KMS-11 (cell line): ENCODE results near the gene CRLF1.

ENCODE experiments used
- H2AFZ ChIP-seq: fragments of 200-600 bp; sonication (generic); 2 replicates; pipeline ENCODE4 v1.6.1; 2016; ENCODE audit warnings: antibody characterized with exemption, mixed run types, low read depth
- H3K27ac ChIP-seq: fragments of 200-600 bp; sonication (generic); 2 replicates; pipeline ENCODE4 v1.6.1; 2016; ENCODE audit warnings: mild to moderate bottlenecking, mixed run types
- H3K27me3 ChIP-seq: fragments of 200-600 bp; sonication (generic); 2 replicates; pipeline ENCODE4 v1.6.1; 2017; ENCODE audit warnings: mild to moderate bottlenecking, low read depth, mixed run types, moderate library complexity; ENCODE audit not compliant: insufficient read depth
- H3K36me3 ChIP-seq: fragments of 200-600 bp; sonication (generic); 2 replicates; pipeline ENCODE4 v1.6.1; 2017; ENCODE audit warnings: mild to moderate bottlenecking, mixed run types; ENCODE audit not compliant: insufficient read depth
- H3K4me1 ChIP-seq: fragments of 200-600 bp; sonication (generic); 2 replicates; pipeline ENCODE4 v1.6.1; 2016; ENCODE audit warnings: mild to moderate bottlenecking, low read depth, mixed run types; ENCODE audit not compliant: poor library complexity, severe bottlenecking
- H3K4me2 ChIP-seq: fragments of 200-600 bp; sonication (generic); 2 replicates; pipeline ENCODE4 v1.7.0; 2016; ENCODE audit warnings: mild to moderate bottlenecking, mixed run types
- H3K4me3 ChIP-seq: fragments of 200-600 bp; sonication (generic); IDR thresholded peaks from 2 replicates; pipeline ENCODE4 v1.6.1; 2017; ENCODE audit warnings: low read depth, low read length, mixed read lengths; ENCODE audit not compliant: insufficient read depth
- H3K79me2 ChIP-seq: fragments of 200-600 bp; sonication (generic); 2 replicates; pipeline ENCODE4 v1.6.1; 2016; ENCODE audit warnings: low read depth, mixed run types; ENCODE audit not compliant: insufficient read depth
- H3K9ac ChIP-seq: fragments of 200-600 bp; sonication (generic); 2 replicates; pipeline ENCODE4 v1.6.1; 2016; ENCODE audit warnings: mild to moderate bottlenecking, mixed run types
- H4K20me1 ChIP-seq: fragments of 200-600 bp; sonication (generic); 2 replicates; pipeline ENCODE4 v1.6.1; 2016; ENCODE audit warnings: mild to moderate bottlenecking, mixed run types; ENCODE audit not compliant: insufficient read depth
- TF ChIP-seq, protein P1 (sequence below): fragments of 200-600 bp; sonication (generic); conservative IDR thresholded peaks from 2 replicates; pipeline ENCODE4 v1.6.1; 2017; ENCODE audit warnings: low read depth, mild to moderate bottlenecking, antibody characterized with exemption, low read length, moderate library complexity, mixed read lengths

The CRLF1 gene, protein sequence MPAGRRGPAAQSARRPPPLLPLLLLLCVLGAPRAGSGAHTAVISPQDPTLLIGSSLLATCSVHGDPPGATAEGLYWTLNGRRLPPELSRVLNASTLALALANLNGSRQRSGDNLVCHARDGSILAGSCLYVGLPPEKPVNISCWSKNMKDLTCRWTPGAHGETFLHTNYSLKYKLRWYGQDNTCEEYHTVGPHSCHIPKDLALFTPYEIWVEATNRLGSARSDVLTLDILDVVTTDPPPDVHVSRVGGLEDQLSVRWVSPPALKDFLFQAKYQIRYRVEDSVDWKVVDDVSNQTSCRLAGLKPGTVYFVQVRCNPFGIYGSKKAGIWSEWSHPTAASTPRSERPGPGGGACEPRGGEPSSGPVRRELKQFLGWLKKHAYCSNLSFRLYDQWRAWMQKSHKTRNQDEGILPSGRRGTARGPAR

DNA sequence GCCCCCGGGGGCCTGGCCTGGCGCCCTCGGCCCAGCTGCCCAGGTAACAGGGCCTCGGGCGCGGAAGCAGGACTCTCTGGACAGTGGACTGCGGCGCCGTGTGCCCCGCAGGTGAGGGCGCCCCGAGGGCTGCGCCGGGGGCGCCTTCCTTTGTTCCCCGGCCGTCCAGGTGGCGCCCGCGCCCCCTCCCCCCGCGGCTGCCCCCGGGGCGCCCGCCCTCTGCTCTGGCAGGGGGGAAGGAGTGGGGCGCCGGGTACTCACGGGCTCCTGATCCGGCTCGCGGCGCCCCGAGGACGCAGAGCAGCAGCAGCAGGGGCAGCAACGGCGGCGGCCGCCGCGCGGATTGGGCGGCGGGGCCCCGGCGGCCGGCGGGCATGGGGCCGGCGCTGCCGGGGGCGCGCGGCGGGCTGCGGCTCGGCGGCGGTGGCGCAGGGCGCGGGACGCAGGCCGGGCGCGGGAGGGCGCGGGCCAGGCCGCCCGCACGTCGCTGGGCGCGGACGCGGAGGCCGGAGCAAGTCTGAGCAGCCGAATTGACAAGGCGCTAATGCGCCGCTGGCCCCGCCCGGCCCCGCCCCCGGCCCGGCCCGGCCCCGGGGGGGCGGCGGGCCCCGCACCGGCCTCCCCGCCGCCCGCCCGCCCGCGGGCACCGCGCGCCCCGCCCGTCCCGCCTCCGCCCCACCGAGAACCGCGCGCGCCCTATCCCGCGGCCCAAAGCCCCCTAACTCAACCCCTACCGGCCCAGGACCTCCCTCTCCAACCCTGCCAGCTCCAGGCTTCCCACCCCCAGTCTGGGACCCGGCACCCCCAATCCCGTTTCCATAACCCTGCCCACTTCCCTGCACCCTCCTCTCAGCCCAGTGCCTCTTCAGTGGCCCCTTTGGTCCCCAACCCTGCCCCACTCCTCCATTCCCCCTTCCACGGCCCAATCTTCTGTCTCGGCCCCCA lies at the start of gene CRLF1:
Gene CRLF1 (minus strand): TSS at position 519 of the 945 bp plus-strand sequence. CDS start 143 bp downstream, at position 376.
- Histone ChIP-seq H4K20me1 (no peaks in the 10 kb centered on the region), H3K9ac (no peak within 1 kb of the TSS), H3K27me3 (peaks cover 85% of the 10 kb centered on the region), H3K36me3 (no peaks in the 10 kb centered on the region), H3K4me1 (no peaks in the 10 kb centered on the region), H3K4me2 (no peak within 1 kb of the TSS), H3K4me3 (no peak within 1 kb of the TSS), H2AFZ (no peak within 1 kb of the TSS), H3K79me2 (no peaks in the 10 kb centered on the region), H3K27ac (no peak within 1 kb of the TSS)
- TF ChIP-seq, protein P1, sequence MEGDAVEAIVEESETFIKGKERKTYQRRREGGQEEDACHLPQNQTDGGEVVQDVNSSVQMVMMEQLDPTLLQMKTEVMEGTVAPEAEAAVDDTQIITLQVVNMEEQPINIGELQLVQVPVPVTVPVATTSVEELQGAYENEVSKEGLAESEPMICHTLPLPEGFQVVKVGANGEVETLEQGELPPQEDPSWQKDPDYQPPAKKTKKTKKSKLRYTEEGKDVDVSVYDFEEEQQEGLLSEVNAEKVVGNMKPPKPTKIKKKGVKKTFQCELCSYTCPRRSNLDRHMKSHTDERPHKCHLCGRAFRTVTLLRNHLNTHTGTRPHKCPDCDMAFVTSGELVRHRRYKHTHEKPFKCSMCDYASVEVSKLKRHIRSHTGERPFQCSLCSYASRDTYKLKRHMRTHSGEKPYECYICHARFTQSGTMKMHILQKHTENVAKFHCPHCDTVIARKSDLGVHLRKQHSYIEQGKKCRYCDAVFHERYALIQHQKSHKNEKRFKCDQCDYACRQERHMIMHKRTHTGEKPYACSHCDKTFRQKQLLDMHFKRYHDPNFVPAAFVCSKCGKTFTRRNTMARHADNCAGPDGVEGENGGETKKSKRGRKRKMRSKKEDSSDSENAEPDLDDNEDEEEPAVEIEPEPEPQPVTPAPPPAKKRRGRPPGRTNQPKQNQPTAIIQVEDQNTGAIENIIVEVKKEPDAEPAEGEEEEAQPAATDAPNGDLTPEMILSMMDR = no peak

DNA sequence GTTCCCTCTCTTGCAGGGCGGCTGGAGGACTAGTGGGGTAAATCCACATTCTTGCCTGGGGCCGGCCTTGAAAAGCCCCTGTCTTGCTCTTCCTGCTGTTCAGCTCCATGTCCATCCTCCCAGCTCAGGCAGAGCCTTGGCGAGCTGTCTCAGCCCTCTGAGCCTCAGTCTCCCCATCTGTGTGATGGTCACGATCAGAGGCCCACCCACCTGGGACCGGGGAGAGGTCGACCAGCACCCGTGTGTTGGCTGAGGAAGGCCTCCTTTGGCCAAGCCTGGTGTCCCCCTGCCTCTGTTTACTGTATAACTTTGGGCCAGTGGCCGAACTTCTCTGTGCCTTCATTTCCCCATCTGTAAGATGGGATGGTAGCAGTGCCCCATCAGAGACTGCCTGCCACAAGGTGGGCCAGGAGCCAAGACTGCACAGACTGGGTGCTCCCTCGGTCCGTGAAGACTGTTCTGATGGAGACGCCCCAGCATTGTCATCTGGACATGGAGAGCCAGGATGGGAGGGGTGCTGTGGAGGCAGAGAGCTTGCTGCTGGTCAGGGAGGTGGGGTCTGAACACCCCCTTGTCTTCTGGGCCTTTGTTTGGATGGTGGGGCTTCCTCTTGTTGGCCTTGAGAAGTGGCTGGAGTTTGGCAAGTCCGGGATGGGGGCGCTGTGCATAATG lies 48.7 kb upstream of the CRLF1 start:
- H4K20me1 ChIP-seq = no peaks in the 10 kb centered on the region

DNA sequence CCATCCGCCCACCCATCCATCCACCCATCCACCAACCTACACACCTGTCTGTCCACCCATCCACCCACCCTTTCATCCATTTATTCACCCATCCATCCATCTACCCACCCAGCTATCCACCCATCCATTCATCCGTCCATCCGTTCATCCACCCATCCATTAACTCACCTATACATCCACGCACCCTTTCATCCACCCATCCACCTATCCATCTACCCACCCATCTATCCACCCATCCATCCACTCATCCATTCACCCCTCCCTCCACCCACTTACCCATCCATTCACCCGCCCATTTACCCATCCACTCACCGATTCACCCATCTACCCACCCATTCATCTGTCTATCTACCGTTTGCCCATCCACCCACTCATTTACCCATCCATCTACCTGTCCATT lies 47.9 kb upstream of the CRLF1 start:
- no peak overlapping the region for H3K4me3 ChIP-seq
- H3K4me2 ChIP-seq = no peak overlapping the region
- H3K9ac ChIP-seq = no peak overlapping the region
- no peaks in the 10 kb centered on the region for H3K27me3 ChIP-seq
- no peak overlapping the region for H3K27ac ChIP-seq
- H4K20me1 ChIP-seq = no peaks in the 10 kb centered on the region
- no peaks in the 10 kb centered on the region for H3K4me1 ChIP-seq
- H3K79me2 ChIP-seq = no peaks in the 10 kb centered on the region
- TF ChIP-seq, protein P1 = no peak
- no peak overlapping the region for H2AFZ ChIP-seq
- no peaks in the 10 kb centered on the region for H3K36me3 ChIP-seq

More for the DNA sequence above, 48.7 kb upstream of the CRLF1 start:
- H3K9ac ChIP-seq = no peak overlapping the region
- no peaks in the 10 kb centered on the region for H3K36me3 ChIP-seq
- H3K4me2 ChIP-seq = no peak overlapping the region
- TF ChIP-seq, protein P1 = no peak
- no peaks in the 10 kb centered on the region for H3K79me2 ChIP-seq
- no peaks in the 10 kb centered on the region for H3K4me1 ChIP-seq
- no peak overlapping the region for H3K27ac ChIP-seq
- H3K27me3 ChIP-seq = no peaks in the 10 kb centered on the region
- no peak overlapping the region for H2AFZ ChIP-seq
- H3K4me3 ChIP-seq = no peak overlapping the region

DNA sequence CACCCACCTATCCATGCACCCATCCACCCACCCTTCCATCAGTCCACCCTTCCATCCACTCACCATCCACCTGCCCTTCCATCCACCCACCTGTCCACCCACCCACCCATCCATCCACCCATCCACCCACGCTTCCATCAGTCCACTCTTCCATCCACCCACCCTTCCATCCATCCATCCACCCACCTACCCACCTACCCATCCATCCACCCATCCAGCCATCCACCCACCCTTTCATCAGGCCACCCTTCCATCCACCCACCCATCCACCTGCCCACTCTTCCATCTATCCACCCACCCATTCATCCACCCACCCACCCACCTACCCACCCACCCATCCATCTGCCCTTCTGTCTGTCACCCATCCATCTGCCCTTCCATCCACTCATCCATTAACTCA lies 47.3 kb upstream of the CRLF1 start:
- no peak overlapping the region for H3K4me3 ChIP-seq
- no peaks in the 10 kb centered on the region for H3K4me1 ChIP-seq
- H4K20me1 ChIP-seq = no peaks in the 10 kb centered on the region
- no peak overlapping the region for H3K4me2 ChIP-seq
- H3K36me3 ChIP-seq = no peaks in the 10 kb centered on the region
- no peaks in the 10 kb centered on the region for H3K79me2 ChIP-seq
- TF ChIP-seq, protein P1 = no peak
- H3K27ac ChIP-seq = no peak overlapping the region
- H2AFZ ChIP-seq = no peak overlapping the region
- H3K9ac ChIP-seq = no peak overlapping the region
- no peaks in the 10 kb centered on the region for H3K27me3 ChIP-seq
